HG02885 (cell line): ENCODE data around the gene NUP214.
"Not testable (repeated sequence)": the region's sequence is repeated elsewhere in the genome, so short reads cannot be mapped to it uniquely, and the experiment has no call there.

ENCODE experiments used
- ATAC-seq: cut with Tn5 transposase; IDR thresholded peaks from one replicate; pipeline ENCODE4 v1.9.1; 2021; ENCODE audit warnings: mild to moderate bottlenecking; ENCODE audit not compliant: unreplicated experiment, poor library complexity

The NUP214 gene

GRCh38 chr9:131255676-131256197 is 130.4 kb downstream of the NUP214 start:
- ATAC-seq: no peak

GRCh38 chr9:131257266-131258025 is 132.1 kb downstream of the NUP214 start:
- ATAC-seq: no peak

DNA sequence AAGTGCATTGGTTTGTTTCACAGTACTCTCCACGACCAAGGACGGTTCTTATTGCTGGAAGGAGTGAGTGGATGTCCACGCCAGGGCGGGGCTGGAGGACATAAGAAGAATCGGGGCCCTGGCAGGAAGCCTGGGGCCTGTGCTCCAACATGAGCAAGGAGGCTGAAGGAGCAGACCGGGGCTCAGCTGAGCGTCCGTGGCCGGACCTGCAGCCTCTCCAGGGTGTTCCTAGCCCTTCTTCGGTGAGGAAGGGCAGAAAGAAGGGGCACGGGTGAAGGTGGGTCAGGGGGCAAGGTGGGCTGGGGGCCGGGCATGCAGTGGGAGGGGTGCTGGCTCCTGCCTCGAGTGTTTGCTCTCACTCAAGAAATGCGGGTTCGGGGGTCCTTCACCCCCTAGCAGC is 132.8 kb downstream of the NUP214 start:
- no peak for ATAC-seq

GRCh38 chr9:131258698-131259431 is 133.5 kb downstream of the NUP214 start:
- no peak for ATAC-seq

GRCh38 chr9:131259432-131259898 is 134.1 kb downstream of the NUP214 start:
- ATAC-seq: no peak

DNA sequence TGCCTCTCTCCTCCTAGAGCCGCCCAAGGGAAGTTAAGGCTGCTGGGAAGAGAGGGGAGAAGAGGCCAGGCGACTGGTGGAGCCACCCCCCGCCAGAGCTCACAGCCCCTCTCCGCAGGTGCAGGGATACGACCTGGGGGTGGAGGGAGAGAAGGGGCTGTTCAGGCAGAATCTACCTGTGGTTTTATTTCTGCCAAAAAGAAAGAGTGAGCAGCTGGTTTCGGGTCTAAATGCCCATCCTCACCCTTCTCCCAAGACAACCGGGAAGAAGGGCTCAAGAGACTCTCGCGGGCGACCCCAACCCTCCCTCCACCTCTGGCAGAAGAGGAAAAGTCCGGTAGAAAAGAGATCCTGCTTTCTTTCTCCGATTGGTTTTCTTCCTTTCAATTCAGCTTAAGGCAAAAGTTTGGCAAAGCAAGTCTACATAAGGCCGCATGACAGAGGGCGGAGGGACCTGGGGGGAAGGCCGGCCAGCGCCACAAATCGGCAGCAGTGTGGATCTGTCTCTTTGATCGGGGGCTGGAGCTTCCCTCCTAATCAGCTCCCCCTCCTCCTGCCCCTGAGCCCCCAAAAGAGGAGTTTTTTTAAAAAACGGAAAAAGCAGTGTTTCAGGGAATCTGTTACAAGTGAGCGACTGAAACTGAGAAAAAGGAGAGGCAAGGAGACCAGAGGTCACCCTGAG is 134.7 kb downstream of the NUP214 start:
- ATAC-seq: no peak

DNA sequence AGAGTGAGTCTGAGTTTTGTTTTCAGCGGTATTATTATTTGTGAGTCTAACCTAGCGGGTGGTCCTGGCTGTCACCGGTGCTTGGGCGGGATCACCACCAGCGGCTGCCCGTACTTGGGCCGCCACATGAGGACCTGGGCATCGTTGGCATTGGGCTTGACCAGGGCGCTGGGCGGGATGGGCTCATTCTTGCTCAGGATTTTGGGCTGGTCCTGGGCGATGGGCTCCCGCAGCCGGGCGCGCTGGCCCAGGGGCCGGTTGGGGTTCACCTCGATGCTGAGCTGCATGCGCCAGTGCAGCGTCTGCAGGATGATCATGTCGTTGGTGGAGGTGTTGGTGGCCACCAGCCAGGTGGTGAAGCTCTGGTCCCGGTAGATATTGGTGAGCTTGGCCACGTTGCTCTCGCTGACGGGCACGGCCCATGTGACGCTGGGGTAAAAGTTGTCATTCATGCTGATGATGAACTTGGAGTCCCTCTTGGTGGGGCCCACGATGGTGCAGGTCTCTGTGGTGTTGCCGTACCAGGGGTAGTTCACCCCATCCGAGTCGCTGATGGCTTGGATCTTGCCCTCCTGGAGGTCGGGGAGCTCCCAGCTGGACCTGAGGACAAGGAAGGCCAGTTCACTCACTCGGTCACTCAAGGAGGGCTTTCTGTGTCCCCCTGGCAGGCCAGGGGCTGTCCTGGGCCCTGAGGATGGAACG is 135.5 kb downstream of the NUP214 start:
- ATAC-seq: no peak

GRCh38 chr9:131262327-131263032 is 137.1 kb downstream of the NUP214 start:
- ATAC-seq: peak; percentile 54

DNA sequence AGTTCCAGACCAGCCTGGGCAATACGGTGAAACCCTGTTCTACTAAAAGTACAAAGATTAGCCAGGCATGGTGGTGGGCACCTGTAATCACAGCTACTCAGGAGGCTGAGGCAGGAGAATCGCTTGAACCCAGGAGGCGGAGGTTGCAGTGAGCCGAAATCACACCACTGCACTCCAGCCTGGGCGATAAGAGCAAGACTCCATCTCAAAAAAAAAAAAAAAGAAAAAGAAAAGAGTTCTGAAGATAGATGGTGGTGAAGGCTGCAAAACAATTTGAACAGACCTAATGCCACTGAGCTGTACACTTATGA is 137.6 kb downstream of the NUP214 start:
- ATAC-seq: not testable (repeated sequence)

- no peak for ATAC-seq
Observed at GRCh38 chr9:131263701-131264100, 138.3 kb downstream of the NUP214 start.

DNA sequence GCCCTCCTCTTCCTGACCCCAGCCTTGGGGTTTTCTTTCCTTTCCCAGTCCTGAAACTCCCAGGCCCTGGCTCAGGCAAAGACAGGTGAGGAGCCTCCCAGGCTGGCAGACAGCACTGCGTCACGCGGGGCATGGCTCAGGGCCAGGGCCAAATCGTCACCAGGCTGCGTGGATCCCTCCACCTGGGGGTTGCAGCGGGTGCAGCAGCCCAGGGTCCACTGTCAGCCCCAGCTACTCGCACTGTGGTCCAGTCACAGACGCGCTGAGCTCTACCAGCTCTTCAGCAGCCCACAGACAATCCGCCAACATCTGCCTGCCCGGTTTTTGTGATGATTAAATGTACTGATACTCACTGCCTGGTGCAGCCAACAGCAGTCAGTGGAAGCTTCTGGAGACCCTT is 138.8 kb downstream of the NUP214 start:
- no peak for ATAC-seq

DNA sequence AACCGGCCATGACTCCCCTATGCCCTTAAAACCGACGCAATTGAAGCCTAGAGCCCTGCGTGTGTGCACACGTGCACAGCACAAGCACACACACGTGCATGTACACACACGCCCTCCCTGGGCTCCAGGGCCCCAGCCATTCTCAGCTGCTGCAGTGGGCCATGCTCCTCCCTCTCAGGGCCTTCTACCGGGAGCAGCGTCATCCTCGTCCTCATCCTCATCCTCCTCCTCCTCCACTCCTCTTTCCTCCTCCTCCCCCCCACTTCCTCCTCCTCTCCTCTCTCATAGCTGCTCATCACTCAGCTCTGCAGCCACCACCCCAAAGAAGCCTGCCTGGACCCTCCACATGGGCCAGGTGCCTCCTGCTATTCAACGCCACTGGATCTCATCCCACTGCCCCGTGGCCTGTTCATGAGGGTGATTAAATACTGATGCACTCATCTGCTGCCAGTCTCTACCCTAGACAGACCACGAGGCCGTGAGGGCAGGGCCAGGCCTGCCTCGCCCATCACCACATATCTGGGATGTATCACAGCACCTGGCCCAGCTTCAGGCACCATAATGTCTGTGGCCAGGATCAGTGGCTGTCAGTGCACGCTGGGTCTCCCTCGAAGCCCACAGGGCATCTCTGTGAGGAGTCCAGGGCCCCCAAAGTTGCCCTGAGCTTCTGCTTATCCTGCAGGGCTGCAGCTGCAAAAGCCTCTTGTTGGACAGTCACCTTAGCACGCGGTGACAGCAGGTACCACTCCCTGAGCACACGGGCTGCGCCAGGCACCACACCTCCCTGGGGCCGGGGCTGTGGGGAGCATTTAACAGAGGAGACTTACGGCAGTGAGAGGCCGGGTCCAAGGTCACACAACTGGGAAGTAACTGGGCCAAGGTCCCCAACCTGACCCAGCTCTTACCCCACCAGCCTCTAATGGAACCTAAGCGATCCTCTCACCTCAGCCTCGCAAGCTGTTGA is 141.2 kb downstream of the NUP214 start:
- no peak for ATAC-seq

- ATAC-seq: no peak
Observed at GRCh38 chr9:131270171-131271015, 145.0 kb downstream of the NUP214 start.

DNA sequence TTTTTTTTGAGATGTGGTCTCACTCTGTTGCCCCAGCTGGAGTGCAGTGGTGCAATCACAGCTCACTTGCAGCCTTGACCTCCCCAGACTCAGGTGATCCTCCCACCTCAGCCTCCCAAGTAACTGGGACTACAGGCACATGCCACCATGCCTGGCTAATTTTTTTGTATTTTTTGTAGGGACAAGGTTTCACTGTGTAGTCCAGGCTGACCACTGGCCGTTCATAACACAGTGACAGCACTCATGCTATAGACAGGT is 145.6 kb downstream of the NUP214 start:
- ATAC-seq: not testable (repeated sequence)

- ATAC-seq: no peak
Observed at GRCh38 chr9:131271506-131271931, 146.1 kb downstream of the NUP214 start.

DNA sequence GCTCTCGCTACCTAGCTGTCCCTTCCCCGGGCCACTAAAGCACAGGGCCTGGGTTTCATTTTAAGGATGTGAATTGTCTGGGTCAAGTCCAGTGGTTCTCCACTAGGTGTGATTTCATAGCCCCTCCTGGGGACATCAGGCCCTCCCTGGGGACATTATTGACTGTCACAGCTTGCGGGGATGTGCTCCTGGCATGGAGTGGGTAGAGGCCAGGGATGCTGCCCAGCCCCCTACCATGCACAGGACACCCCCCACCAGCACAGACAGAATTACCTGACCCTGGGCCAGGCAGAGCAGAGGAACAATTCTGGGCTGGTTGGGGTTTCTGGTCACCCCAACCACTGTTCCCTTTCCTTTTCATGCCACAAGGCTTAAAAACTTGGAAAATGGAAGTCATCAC is 146.8 kb downstream of the NUP214 start:
- no peak for ATAC-seq

DNA sequence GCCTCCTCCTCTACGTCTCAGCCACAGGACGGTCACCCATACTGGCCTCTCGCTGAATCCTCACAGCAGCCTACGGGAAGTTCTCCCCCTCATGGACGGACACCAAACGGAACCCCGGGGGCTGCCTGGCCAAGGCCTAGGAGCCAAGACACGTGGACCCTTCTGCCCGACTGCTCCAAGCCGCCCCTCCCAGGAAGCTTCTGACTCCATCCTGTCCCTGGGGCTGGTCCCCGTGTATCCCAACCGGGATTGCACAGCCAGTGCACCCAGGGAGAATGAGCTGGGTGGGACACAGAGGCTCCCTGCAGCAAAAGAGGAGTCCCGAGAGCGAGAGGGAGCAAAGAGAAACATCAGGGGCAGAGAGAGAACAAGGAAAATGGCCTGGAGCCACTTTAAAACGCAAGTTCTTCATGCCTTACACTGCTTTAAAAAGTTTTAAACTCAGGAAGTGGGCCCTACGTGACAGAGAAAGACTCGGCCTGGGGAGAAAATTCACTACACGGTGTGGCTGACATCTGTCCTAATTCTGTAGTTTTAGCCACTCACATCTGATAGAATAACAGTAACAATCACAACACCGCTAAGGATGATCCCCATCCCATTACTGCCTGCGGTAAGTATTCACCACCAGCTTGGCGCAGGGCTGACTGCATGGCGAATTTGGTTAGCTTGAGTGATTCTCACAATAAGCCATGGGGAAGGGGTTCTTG is 147.9 kb downstream of the NUP214 start:
- ATAC-seq: no peak
